ENCODE data around the gene ADAM12.

GRCh38 chr10:126407831-126408230 lies 19.6 kb upstream of the ADAM12 start:
- TF ChIP-seq RARB (CRISPR knock-in tag; IDR thresholded peaks at IDR 0.05) (no peak), SNAI2 (CRISPR knock-in tag; IDR thresholded peaks at IDR 0.05) (no peak), ARNTL (CRISPR knock-in tag; IDR thresholded peaks at IDR 0.05; ENCODE audit: borderline replicate concordance, low read depth) (no peak)
